ENCODE measurements around the gene FAM89A. TPM values are rescaled to one million over a fixed set of nuclear protein-coding genes. Genes with fewer than 3 reads are reported as not detected.
"Not testable (repeated sequence)": the region's sequence is repeated elsewhere in the genome, so short reads cannot be mapped to it uniquely, and the experiment has no call there.

FAM89A gene
- total RNA-seq, 4 donors from 2014 or later = 11.1 to 63.0 (median 23.5) TPM

- 74 to 94% methylated on average over 3 of the region's 3 CpGs for WGBS, 2 donors
- no peak for DNase-seq (ENCODE audit: low spot score in 2 of 2)
These were observed 10.3 kb upstream of the FAM89A start for GRCh38 chr1:231050395-231050794.

GRCh38 chr1:231049121-231049979 lies 9.3 kb upstream of the FAM89A start:
- Histone ChIP-seq H3K4me1 (peaks cover 0 to 17% (median 0%) of the 10 kb centered on the region in 4 donors), H3K27ac (no peak overlapping the region), H3K4me3 (no peak overlapping the region), H3K9me3 (peaks cover 0 to 7% (median 0%) of the 10 kb centered on the region in 4 donors), H3K27me3 (no peaks in the 10 kb centered on the region), H3K36me3 (no peaks in the 10 kb centered on the region)
- 76% methylated on average over 10 of the region's 10 CpGs for WGBS, 2 donors
- TF ChIP-seq CTCF (IDR thresholded peaks at IDR 0.05) (no peak), POLR2A (IDR thresholded peaks at IDR 0.05) (no peak)
- no peak for DNase-seq (ENCODE audit: low spot score in 2 of 2)

More at GRCh38 chr1:231050395-231050794, 10.3 kb upstream of the FAM89A start:
- Histone ChIP-seq H3K27ac (no peak overlapping the region), H3K27me3 (no peaks in the 10 kb centered on the region), H3K9me3 (no peaks in the 10 kb centered on the region), H3K36me3 (no peaks in the 10 kb centered on the region), H3K4me1 (peaks cover 0 to 19% (median 0%) of the 10 kb centered on the region in 4 donors), H3K4me3 (no peak overlapping the region)
- TF ChIP-seq POLR2A (IDR thresholded peaks at IDR 0.05) (no peak), CTCF (IDR thresholded peaks at IDR 0.05) (no peak), EP300 (IDR thresholded peaks at IDR 0.05) (no peak)

GRCh38 chr1:231048419-231048818 lies 8.4 kb upstream of the FAM89A start:
- 86 to 88% methylated on average over 9 of the region's 9 CpGs for WGBS, 2 donors
- not testable (repeated sequence) for DNase-seq (ENCODE audit: low spot score in 2 of 2); H3K27ac ChIP-seq

GRCh38 chr1:231047529-231047928 lies 7.5 kb upstream of the FAM89A start:
- peaks cover 0 to 12% (median 0%) of the 10 kb centered on the region in 4 donors for H3K9me3 ChIP-seq
- not testable (repeated sequence) for DNase-seq (ENCODE audit: low spot score in 2 of 2); H3K27me3 ChIP-seq; H3K4me3 ChIP-seq; H3K4me1 ChIP-seq; H3K36me3 ChIP-seq; H3K27ac ChIP-seq

More at GRCh38 chr1:231048419-231048818, 8.4 kb upstream of the FAM89A start:
- not testable (repeated sequence) for H3K27me3 ChIP-seq, H3K4me1 ChIP-seq, H3K4me3 ChIP-seq, H3K36me3 ChIP-seq
- H3K9me3 ChIP-seq = peaks cover 0 to 12% (median 0%) of the 10 kb centered on the region in 4 donors

GRCh38 chr1:231046730-231047395 lies 6.8 kb upstream of the FAM89A start:
- DNase-seq (ENCODE audit: low spot score in 2 of 2) = no peak
- no peaks in the 10 kb centered on the region for H3K27me3 ChIP-seq
- H3K36me3 ChIP-seq = no peaks in the 10 kb centered on the region
- H3K9me3 ChIP-seq = peaks cover 0 to 12% (median 0%) of the 10 kb centered on the region in 4 donors
- no peak overlapping the region for H3K27ac ChIP-seq
- 60% methylated on average over 2 of the region's 2 CpGs for WGBS, 2 donors
- no peak overlapping the region for H3K4me3 ChIP-seq
- TF ChIP-seq EP300 (IDR thresholded peaks at IDR 0.05) (no peak), POLR2A (IDR thresholded peaks at IDR 0.05) (no peak), CTCF (IDR thresholded peaks at IDR 0.05) (no peak)
- H3K4me1 ChIP-seq = no peaks in the 10 kb centered on the region

GRCh38 chr1:231045921-231046729 lies 6.1 kb upstream of the FAM89A start:
- not testable (repeated sequence) for H3K27me3 ChIP-seq; H3K4me1 ChIP-seq; H3K4me3 ChIP-seq; DNase-seq (ENCODE audit: low spot score in 2 of 2); H3K36me3 ChIP-seq; H3K27ac ChIP-seq
- H3K9me3 ChIP-seq = peaks cover 0 to 12% (median 0%) of the 10 kb centered on the region in 4 donors
- WGBS, 2 donors = 73 to 79% methylated on average over 10 of the region's 10 CpGs

Measured in tibial nerve (tissue), 4 donors.